Naive thymus-derived CD4-positive, alpha-beta T cell (primary cell): ENCODE data around the gene SLC9A4. TPM values are rescaled to one million over a fixed set of nuclear protein-coding genes. Genes with fewer than 3 reads are reported as not detected.

ENCODE experiments used
- ATAC-seq: fragments of 150-1000 bp; cut with Tn5 transposase; 2 replicates; pipeline ENCODE4 v1.10.0; 2021; ENCODE audit warnings: mild to moderate bottlenecking, moderate library complexity
- CTCF ChIA-PET: fragments of 350-600 bp; sonication (Branson Sonifier 250); formaldehyde crosslinking; loops from one replicate; lab custom pipeline; 2021; ENCODE audit warnings: antibody characterized with exemption; lab: Charles Lee
- POLR2A ChIA-PET: fragments of 350-600 bp; sonication (Branson Sonifier 250); formaldehyde crosslinking; loops from one replicate; lab custom pipeline; 2021; ENCODE audit warnings: antibody characterized with exemption, inconsistent platforms; lab: Charles Lee
- DNase-seq, 9 donors: peaks; one replicate each; pipeline versions ENCODE4 v3.0.0 to v3.0.0-alpha.2; 2020 to 2022; ENCODE audit warnings: mixed read lengths in 1 of 9
- H3K27ac ChIP-seq: one replicate; pipeline ENCODE4 v1.7.0; 2013; ENCODE audit warnings: mild to moderate bottlenecking, low read depth, low read length, moderate library complexity
- H3K27me3 ChIP-seq, 2 donors: one replicate each; pipeline ENCODE4 v1.7.0; 2013; ENCODE audit warnings: low read length in 2 of 2, mild to moderate bottlenecking in 2 of 2, moderate library complexity in 2 of 2; ENCODE audit not compliant: control insufficient read depth in 2 of 2, insufficient read depth in 2 of 2
- H3K36me3 ChIP-seq, 3 experiments: 1 replicate in 2 of 3; 2 replicates in 1 of 3; pipeline ENCODE4 v1.7.0; 2013; ENCODE audit warnings: low read length in 3 of 3, mild to moderate bottlenecking in 3 of 3, moderate library complexity in 1 of 3; ENCODE audit not compliant: insufficient read depth in 3 of 3, control insufficient read depth in 2 of 3
- H3K4me1 ChIP-seq, 2 donors: one replicate each; pipeline ENCODE4 v1.7.0; 2013; ENCODE audit warnings: low read length in 2 of 2, mild to moderate bottlenecking in 2 of 2, moderate library complexity in 1 of 2; ENCODE audit not compliant: control insufficient read depth in 2 of 2, insufficient read depth in 2 of 2
- H3K4me3 ChIP-seq: 2 replicates; pipeline ENCODE4 v1.7.0; 2013; ENCODE audit warnings: mild to moderate bottlenecking, low read length
- H3K9me3 ChIP-seq, 3 experiments: 1 replicate in 2 of 3; 2 replicates in 1 of 3; pipeline ENCODE4 v1.7.0; 2013; ENCODE audit warnings: low read length in 3 of 3; ENCODE audit not compliant: control insufficient read depth in 2 of 3
- H3K27ac Mint-ChIP-seq, 9 donors: one replicate each; pipeline ENCODE4 v1.8.0; 2020 to 2022; ENCODE audit warnings: mixed read lengths in 9 of 9, mild to moderate bottlenecking in 8 of 9, moderate library complexity in 5 of 9, inconsistent platforms in 2 of 9
- H3K27me3 Mint-ChIP-seq, 5 donors: one replicate each; pipeline ENCODE4 v1.8.0; 2021 to 2022; ENCODE audit warnings: mixed read lengths in 5 of 5, mild to moderate bottlenecking in 1 of 5
- H3K36me3 Mint-ChIP-seq, 5 donors: one replicate each; pipeline ENCODE4 v1.8.0; 2020 to 2022; ENCODE audit warnings: mixed read lengths in 5 of 5, mild to moderate bottlenecking in 3 of 5, inconsistent platforms in 1 of 5
- H3K4me1 Mint-ChIP-seq, 7 donors: one replicate each; pipeline ENCODE4 v1.8.0; 2020 to 2022; ENCODE audit warnings: mixed read lengths in 7 of 7, mild to moderate bottlenecking in 3 of 7, inconsistent platforms in 1 of 7
- H3K4me3 Mint-ChIP-seq, 10 donors: one replicate each; pipeline ENCODE4 v1.8.0; 2020 to 2022; ENCODE audit warnings: mild to moderate bottlenecking in 10 of 10, mixed read lengths in 10 of 10, moderate library complexity in 6 of 10, inconsistent platforms in 2 of 10
- H3K9me3 Mint-ChIP-seq, 11 donors: one replicate each; pipeline ENCODE4 v1.8.0; 2020 to 2022; ENCODE audit warnings: mixed read lengths in 11 of 11, mild to moderate bottlenecking in 4 of 11, inconsistent platforms in 1 of 11, moderate library complexity in 1 of 11
- intact Hi-C, 2 donors: fragments of 100-400 bp; cut with micrococcal nuclease; formaldehyde crosslinking; loops; one replicate each; pipeline ENCODE4 v1.15.1; 2023
- polyA plus RNA-seq, 2 donors: library from polyadenylated mRNA; unstranded; fragments of 300-500 nt; fragmentation: Illumina TruSeq; gene quantifications; one replicate each; pipeline ENCODE4 v1.2.3, GENCODE V29; 2021
- total RNA-seq, 6 experiments: library from RNA in 5 of 6; stranded (reverse) in 5 of 6; gene quantifications; 1 replicate in 5 of 6; 2 replicates in 1 of 6; pipeline ENCODE4 v1.2.3 and lab custom pipeline; 2021 to 2026

Gene SLC9A4, protein sequence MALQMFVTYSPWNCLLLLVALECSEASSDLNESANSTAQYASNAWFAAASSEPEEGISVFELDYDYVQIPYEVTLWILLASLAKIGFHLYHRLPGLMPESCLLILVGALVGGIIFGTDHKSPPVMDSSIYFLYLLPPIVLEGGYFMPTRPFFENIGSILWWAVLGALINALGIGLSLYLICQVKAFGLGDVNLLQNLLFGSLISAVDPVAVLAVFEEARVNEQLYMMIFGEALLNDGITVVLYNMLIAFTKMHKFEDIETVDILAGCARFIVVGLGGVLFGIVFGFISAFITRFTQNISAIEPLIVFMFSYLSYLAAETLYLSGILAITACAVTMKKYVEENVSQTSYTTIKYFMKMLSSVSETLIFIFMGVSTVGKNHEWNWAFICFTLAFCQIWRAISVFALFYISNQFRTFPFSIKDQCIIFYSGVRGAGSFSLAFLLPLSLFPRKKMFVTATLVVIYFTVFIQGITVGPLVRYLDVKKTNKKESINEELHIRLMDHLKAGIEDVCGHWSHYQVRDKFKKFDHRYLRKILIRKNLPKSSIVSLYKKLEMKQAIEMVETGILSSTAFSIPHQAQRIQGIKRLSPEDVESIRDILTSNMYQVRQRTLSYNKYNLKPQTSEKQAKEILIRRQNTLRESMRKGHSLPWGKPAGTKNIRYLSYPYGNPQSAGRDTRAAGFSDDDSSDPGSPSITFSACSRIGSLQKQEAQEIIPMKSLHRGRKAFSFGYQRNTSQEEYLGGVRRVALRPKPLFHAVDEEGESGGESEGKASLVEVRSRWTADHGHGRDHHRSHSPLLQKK
- total RNA-seq (under 1 TPM; 0.05 to 0.15 (median 0.08) TPM), polyA plus RNA-seq (not detected), total RNA-seq (lab: John Stamatoyannopoulos, UW) (not detected)

DNA sequence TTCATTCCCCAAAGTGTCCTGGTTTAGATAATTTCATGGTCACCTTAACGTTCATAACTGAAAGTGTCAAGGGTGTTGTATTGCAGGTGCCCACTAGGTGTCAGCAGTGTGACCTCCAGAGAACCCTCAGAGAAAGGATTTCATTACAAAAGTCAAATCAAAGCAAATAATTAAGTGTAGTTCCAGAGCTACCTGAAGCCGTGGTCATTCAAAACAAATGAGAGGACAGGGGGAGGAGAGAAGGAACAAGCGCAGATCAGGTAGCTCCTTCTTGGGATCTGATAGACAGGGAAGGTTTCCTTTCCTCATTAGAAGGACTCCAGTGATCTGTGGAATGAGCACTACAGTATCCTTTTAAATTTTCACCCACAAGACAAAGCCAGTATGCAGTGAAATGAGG is at the start of gene SLC9A4:
Gene SLC9A4, plus strand, starts transcription at position 207 of the 400 bp plus-strand sequence. CDS start 534 bp downstream, outside the sequence.
- peaks cover 0 to 9% (median 0%) of the 10 kb centered on the region in 5 donors for H3K36me3 Mint-ChIP-seq
- Histone ChIP-seq H3K9me3 (no peaks in the 10 kb centered on the region), H3K27me3 (no peaks in the 10 kb centered on the region), H3K36me3 (no peaks in the 10 kb centered on the region), H3K4me3 (no peak within 1 kb of the TSS), H3K27ac (no peak within 1 kb of the TSS), H3K4me1 (no peaks in the 10 kb centered on the region)
- H3K4me3 Mint-ChIP-seq: no peak within 1 kb of the TSS
- no peak within 1 kb of the TSS for H3K27ac Mint-ChIP-seq
- peaks cover 16 to 55% (median 34%) of the 10 kb centered on the region in 5 donors for H3K27me3 Mint-ChIP-seq
- ATAC-seq (peak; percentile 60), DNase-seq (peak in 6 of 9 donors; percentile 27 to 45 (median 36))
- intact Hi-C loops: loop anchor here (1.0 to 5.0 kb wide), 5 partner anchors 120 to 334 kb away; no protein-coding TSS in a partner anchor
- no peaks in the 10 kb centered on the region for H3K4me1 Mint-ChIP-seq
- ChIA-PET CTCF (interaction anchor here (0.7 to 1.8 kb wide), 6 partner anchors 10 to 239 kb away, joined by 3 to 12 read pairs (median 4); no protein-coding TSS in a partner anchor), POLR2A (no interaction called here)
- peaks cover 0 to 21% (median 13%) of the 10 kb centered on the region in 11 donors for H3K9me3 Mint-ChIP-seq

DNA sequence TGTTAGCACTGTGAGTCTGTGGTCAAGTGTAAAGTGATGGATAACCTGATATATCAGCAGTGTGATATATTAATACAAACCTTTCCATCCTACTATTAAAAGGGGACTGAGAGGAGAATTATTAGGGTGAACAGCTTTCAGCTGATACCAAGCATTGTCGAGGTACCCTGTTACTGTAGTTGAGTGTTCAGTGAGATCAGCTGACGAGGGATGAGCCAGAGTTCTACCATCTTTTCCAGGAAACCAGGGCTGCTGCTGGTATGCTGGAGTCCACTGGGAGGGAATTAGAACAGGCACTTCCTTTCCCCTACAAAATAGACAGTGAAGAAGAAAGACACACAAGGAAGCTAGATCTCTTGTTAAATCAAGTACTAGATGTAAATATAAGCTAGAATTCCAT is 49.7 kb upstream of the SLC9A4 start:
- DNase-seq (no peak), ATAC-seq (no peak)
- Mint-ChIP-seq H3K36me3 (peaks cover 0 to 65% (median 0%) of the 10 kb centered on the region in 5 donors), H3K4me1 (peaks cover 22 to 83% (median 31%) of the 10 kb centered on the region in 7 donors), H3K4me3 (peak overlapping the region in 3 of 10 donors; percentile 16 to 76 (median 69)), H3K9me3 (peaks cover 0 to 8% (median 0%) of the 10 kb centered on the region in 11 donors), H3K27ac (peak overlapping the region in 3 of 9 donors; percentile 12 to 71 (median 28)), H3K27me3 (no peaks in the 10 kb centered on the region)
- no peaks in the 10 kb centered on the region for H3K36me3 ChIP-seq
- intact Hi-C loops: no loop called here
- H3K27ac ChIP-seq: no peak overlapping the region
- peaks cover 14 to 29% of the 10 kb centered on the region in 2 donors for H3K4me1 ChIP-seq
- H3K27me3 ChIP-seq: no peaks in the 10 kb centered on the region
- H3K4me3 ChIP-seq: no peak overlapping the region
- no peaks in the 10 kb centered on the region for H3K9me3 ChIP-seq
- ChIA-PET CTCF (interaction anchor here (1.0 kb wide), 2 partner anchors 19 to 183 kb away, joined by 3 read pairs; no protein-coding TSS in a partner anchor), POLR2A (no interaction called here)

DNA sequence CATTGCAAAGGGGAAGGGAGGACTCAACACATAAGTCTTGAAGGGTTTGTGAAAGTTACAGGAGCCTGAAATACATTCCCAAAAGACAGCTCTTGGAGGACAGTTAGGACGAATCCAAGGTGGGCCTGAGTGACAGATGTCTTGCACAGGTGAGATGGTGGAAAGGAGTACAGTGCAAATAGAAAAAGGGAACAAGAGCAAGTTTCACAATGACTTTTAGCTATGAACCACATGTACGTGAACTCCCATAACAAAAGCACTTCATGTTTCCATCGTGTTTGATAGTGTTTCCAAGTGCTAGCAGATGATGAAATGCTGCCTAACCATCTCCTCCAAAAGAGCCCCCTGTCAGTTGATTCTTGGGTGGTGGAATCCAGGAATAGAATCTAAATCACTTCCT is 48.3 kb upstream of the SLC9A4 start:
- Mint-ChIP-seq H3K36me3 (peaks cover 0 to 75% (median 0%) of the 10 kb centered on the region in 5 donors), H3K27ac (peak overlapping the region in 1 of 9 donors; percentile 44), H3K4me1 (peaks cover 9 to 81% (median 20%) of the 10 kb centered on the region in 7 donors), H3K27me3 (no peaks in the 10 kb centered on the region), H3K9me3 (peaks cover 0 to 10% (median 0%) of the 10 kb centered on the region in 11 donors), H3K4me3 (peak overlapping the region in 1 of 10 donors; percentile 30)
- H3K27ac ChIP-seq: no peak overlapping the region
- H3K27me3 ChIP-seq: no peaks in the 10 kb centered on the region
- no peaks in the 10 kb centered on the region for H3K9me3 ChIP-seq
- H3K36me3 ChIP-seq: no peaks in the 10 kb centered on the region
- POLR2A ChIA-PET: interaction anchor here (1.0 kb wide), 1 partner anchor 10 kb away, joined by 3 read pairs; no protein-coding TSS in a partner anchor
- DNase-seq (no peak), ATAC-seq (peak; percentile 48)
- CTCF ChIA-PET: interaction anchor here (0.8 kb wide), 1 partner anchor 1576 kb away, joined by 3 read pairs; no protein-coding TSS in a partner anchor
- intact Hi-C loops: no loop called here
- no peak overlapping the region for H3K4me3 ChIP-seq
- peaks cover under 1 to 17% of the 10 kb centered on the region in 2 donors for H3K4me1 ChIP-seq

DNA sequence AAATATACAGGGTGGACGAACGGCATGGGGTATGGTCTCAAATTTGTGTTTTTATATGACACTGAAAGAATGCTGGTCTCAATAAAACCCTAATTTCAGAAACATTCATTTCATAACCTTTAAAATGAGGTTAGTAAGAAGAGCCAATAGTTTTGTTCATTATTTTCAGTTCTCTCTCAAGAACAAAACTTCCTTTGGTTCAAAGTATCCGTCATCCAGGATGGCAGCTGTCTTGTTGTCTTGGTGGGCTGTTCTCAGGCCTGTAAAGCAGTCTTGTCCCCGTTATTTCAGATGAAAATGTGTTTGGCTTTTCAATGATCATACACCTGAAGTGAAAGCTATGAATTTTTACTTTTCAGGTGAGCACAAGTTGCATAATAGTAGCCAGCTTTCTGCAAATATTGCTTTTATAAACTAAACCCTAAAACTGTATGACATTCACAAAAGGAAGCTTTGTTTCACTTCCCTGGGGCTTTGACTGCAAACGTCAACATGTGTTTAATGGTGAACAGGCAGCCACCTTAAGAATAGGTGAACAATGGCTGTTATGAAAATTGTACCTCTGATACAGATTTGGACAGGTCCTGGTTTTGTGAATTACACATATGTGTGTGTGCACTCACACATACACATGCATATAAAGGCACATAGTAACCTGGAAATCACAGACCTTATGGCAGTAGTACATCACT is 47.4 kb upstream of the SLC9A4 start:
- H3K27ac ChIP-seq: no peak overlapping the region
- Mint-ChIP-seq H3K27ac (no peak overlapping the region), H3K4me3 (no peak overlapping the region), H3K36me3 (peaks cover 0 to 77% (median 0%) of the 10 kb centered on the region in 5 donors), H3K9me3 (peaks cover 0 to 15% (median 0%) of the 10 kb centered on the region in 11 donors), H3K27me3 (no peaks in the 10 kb centered on the region), H3K4me1 (peaks cover 6 to 80% (median 16%) of the 10 kb centered on the region in 7 donors)
- H3K9me3 ChIP-seq: no peaks in the 10 kb centered on the region
- ChIA-PET POLR2A (no interaction called here), CTCF (no interaction called here)
- peaks cover 0 to 15% of the 10 kb centered on the region in 2 donors for H3K4me1 ChIP-seq
- ATAC-seq (no peak), DNase-seq (no peak)
- no peak overlapping the region for H3K4me3 ChIP-seq
- intact Hi-C loops: no loop called here
- no peaks in the 10 kb centered on the region for H3K36me3 ChIP-seq
- no peaks in the 10 kb centered on the region for H3K27me3 ChIP-seq

DNA sequence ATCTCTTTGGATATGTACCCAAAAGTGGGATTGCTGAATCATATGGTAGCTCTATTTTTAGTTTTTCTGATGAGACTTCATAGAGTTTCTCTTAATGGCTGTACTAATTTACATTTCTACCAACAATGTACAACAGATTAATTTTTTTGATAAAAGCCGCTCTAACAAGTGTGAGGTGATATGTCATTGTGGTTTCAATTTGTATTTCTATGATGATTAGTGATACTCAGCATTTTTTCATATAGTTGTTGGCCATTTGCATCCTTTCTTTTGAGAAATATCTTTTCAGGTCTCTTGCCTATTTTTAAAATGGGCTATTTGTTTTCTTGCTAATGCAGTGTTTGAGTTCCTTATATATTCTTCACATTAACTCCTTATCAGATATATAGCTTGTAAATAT is 45.8 kb upstream of the SLC9A4 start:
- Histone ChIP-seq H3K27ac (no peak overlapping the region), H3K9me3 (no peaks in the 10 kb centered on the region), H3K36me3 (no peaks in the 10 kb centered on the region), H3K4me1 (peaks cover 0 to 13% of the 10 kb centered on the region in 2 donors), H3K4me3 (no peak overlapping the region), H3K27me3 (no peaks in the 10 kb centered on the region)
- peak overlapping the region in 2 of 10 donors; percentile 1 to 9 for H3K4me3 Mint-ChIP-seq
- POLR2A ChIA-PET: no interaction called here
- no peak for ATAC-seq
- peaks cover 0 to 77% (median 0%) of the 10 kb centered on the region in 5 donors for H3K36me3 Mint-ChIP-seq
- DNase-seq: no peak
- CTCF ChIA-PET: no interaction called here
- no peaks in the 10 kb centered on the region for H3K27me3 Mint-ChIP-seq
- H3K4me1 Mint-ChIP-seq: peaks cover 0 to 70% (median 11%) of the 10 kb centered on the region in 7 donors
- H3K9me3 Mint-ChIP-seq: peaks cover 0 to 19% (median 0%) of the 10 kb centered on the region in 11 donors
- H3K27ac Mint-ChIP-seq: no peak overlapping the region
- intact Hi-C loops: no loop called here
